ENCODE results near the gene PLK2.

The PLK2 gene

DNA sequence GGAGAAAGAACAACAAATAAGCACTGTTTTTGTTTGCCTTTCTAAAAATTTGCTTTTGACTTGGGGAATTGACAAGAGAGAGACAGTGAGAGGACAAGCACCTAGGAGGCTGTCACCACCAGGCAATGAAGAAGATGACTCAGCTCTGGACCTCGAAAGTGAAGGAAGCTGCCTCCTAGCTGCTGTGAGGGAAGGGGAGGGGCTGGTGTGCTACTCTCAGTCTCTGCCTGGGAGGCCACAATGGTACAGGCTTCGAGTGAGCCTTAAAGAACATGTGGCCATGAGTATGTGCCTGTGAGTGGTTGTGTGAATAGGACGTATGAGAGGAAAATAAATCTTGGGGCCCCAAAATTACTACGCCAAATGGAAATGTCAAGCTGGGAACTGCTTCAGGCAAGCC lies 7.1 kb upstream of the PLK2 start:
- no peak for TF ChIP-seq FOXP2 (optimal IDR thresholded peaks at IDR 0.05; ENCODE audit: borderline replicate concordance, extremely low read depth, extremely low read length, insufficient read depth)
- TF ChIP-seq, protein P1, sequence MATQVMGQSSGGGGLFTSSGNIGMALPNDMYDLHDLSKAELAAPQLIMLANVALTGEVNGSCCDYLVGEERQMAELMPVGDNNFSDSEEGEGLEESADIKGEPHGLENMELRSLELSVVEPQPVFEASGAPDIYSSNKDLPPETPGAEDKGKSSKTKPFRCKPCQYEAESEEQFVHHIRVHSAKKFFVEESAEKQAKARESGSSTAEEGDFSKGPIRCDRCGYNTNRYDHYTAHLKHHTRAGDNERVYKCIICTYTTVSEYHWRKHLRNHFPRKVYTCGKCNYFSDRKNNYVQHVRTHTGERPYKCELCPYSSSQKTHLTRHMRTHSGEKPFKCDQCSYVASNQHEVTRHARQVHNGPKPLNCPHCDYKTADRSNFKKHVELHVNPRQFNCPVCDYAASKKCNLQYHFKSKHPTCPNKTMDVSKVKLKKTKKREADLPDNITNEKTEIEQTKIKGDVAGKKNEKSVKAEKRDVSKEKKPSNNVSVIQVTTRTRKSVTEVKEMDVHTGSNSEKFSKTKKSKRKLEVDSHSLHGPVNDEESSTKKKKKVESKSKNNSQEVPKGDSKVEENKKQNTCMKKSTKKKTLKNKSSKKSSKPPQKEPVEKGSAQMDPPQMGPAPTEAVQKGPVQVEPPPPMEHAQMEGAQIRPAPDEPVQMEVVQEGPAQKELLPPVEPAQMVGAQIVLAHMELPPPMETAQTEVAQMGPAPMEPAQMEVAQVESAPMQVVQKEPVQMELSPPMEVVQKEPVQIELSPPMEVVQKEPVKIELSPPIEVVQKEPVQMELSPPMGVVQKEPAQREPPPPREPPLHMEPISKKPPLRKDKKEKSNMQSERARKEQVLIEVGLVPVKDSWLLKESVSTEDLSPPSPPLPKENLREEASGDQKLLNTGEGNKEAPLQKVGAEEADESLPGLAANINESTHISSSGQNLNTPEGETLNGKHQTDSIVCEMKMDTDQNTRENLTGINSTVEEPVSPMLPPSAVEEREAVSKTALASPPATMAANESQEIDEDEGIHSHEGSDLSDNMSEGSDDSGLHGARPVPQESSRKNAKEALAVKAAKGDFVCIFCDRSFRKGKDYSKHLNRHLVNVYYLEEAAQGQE (IDR thresholded peaks at IDR 0.05; ENCODE audit: insufficient read depth in 1 of 2, low read depth in 2 of 2, low read length in 2 of 2) = no peak
- TF ChIP-seq SIN3A (IDR thresholded peaks at IDR 0.05; ENCODE audit: borderline replicate concordance, insufficient read depth, low read length) = no peak
- no peak for TF ChIP-seq TAF1 (IDR thresholded peaks at IDR 0.05; ENCODE audit: borderline replicate concordance, insufficient read depth, low read length)
- no peak for TF ChIP-seq POLR2AphosphoS5 (IDR thresholded peaks at IDR 0.05; ENCODE audit: low read depth, low read length)

DNA sequence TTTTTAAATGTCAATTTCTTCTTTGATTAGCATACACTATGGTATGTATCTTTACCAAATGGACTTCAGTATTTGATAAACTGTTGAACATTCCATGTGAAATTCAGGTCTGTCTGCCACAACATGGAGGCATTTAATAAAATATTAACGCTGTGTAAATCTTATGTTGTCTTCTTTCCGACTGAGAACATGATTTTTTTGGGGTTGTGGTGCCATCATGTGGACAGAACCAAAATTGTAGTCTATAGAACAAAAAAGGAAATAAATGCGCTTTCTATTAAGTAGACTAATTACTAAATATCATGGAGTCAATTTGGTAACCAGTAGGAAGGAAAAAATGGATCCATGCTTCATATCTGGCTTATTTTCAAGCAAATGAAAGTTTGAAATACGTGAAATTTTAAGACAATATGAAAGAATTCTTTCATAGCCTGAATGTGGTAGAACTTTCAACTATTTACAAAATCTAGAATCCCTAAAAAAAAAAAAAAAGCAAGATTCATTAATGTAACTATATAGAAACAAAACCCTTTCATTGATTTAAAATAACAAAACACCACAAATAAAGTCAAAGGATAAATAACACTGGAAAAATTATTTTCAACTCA lies 2.8 kb upstream of the PLK2 start:
- TF ChIP-seq FOXP2 (optimal IDR thresholded peaks at IDR 0.05; ENCODE audit: borderline replicate concordance, extremely low read depth, extremely low read length, insufficient read depth) = no peak
- no peak for TF ChIP-seq POLR2AphosphoS5 (IDR thresholded peaks at IDR 0.05; ENCODE audit: low read depth, low read length)
- no peak for TF ChIP-seq SIN3A (IDR thresholded peaks at IDR 0.05; ENCODE audit: borderline replicate concordance, insufficient read depth, low read length)
- TF ChIP-seq, protein P1 (IDR thresholded peaks at IDR 0.05; ENCODE audit: insufficient read depth in 1 of 2, low read depth in 2 of 2, low read length in 2 of 2) = no peak
- no peak for TF ChIP-seq TAF1 (IDR thresholded peaks at IDR 0.05; ENCODE audit: borderline replicate concordance, insufficient read depth, low read length)

DNA sequence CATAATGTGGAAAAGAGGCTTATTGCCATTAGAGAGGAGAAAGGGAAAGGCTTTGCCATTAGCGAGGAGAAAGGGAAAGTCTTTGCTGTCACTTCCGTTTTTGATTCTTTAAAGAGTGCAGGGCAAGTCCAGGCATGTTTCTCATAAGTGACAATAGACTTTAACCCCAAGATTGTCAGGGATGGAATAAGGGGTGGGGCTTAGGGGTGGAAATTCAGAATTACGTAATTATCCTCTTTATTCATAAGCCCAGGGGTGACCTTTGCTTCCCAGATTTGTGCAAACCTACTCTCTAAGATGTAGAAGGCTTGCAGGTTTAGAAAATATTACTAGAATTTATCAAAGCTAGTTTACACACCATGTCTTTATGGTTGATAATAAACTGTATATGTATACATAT lies 2.3 kb upstream of the PLK2 start:
- TF ChIP-seq, protein P1 (IDR thresholded peaks at IDR 0.05; ENCODE audit: insufficient read depth in 1 of 2, low read depth in 2 of 2, low read length in 2 of 2) = no peak
- TF ChIP-seq TAF1 (IDR thresholded peaks at IDR 0.05; ENCODE audit: borderline replicate concordance, insufficient read depth, low read length) = no peak

DNA sequence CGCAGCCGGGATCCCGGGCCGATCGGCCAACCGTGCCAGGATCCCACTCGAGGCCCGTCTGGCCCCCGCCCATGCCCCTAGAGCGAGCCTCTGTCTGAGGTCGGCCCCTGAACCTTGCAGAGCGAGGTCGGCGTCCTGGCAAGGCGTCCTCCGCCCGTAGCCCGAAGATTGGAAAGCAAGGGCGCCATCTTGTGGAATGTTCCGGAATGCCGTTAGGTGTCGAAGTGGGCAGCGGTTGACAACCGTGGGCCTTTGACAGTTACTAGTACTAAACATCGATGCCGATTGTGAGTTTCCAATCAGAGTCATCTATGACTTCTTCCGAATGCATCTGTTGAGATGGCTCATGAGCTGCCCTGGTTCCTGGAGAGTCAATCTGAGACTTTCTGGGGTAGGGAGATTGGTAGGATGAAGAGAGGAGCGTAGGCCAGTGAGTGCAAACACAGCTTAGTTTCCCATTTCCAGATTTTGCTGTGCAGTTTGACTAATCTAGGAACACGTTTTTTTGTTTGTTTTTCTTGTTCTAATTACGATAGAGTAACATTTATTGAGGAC lies 923 bp upstream of the PLK2 start:
- no peak for TF ChIP-seq POLR2AphosphoS5 (IDR thresholded peaks at IDR 0.05; ENCODE audit: low read depth, low read length)
- TF ChIP-seq SIN3A (IDR thresholded peaks at IDR 0.05; ENCODE audit: borderline replicate concordance, insufficient read depth, low read length) = no peak
- TF ChIP-seq TAF1 (IDR thresholded peaks at IDR 0.05; ENCODE audit: borderline replicate concordance, insufficient read depth, low read length) = no peak
- TF ChIP-seq, protein P1 (IDR thresholded peaks at IDR 0.05; ENCODE audit: insufficient read depth in 1 of 2, low read depth in 2 of 2, low read length in 2 of 2) = no peak
- TF ChIP-seq FOXP2 (optimal IDR thresholded peaks at IDR 0.05; ENCODE audit: borderline replicate concordance, extremely low read depth, extremely low read length, insufficient read depth) = no peak

All from PFSK-1 (cell line).